CD1c-positive myeloid dendritic cell (primary cell): ENCODE measurements around the gene POP4.

Experiments used
- DNase-seq: peaks from one replicate; pipeline ENCODE4 v3.0.0-alpha.2; 2016; ENCODE audit errors: extremely low spot score

POP4 gene

GRCh38 chr19:29629836-29630534, 23.9 kb downstream of the POP4 start:
- no peak for DNase-seq

DNA sequence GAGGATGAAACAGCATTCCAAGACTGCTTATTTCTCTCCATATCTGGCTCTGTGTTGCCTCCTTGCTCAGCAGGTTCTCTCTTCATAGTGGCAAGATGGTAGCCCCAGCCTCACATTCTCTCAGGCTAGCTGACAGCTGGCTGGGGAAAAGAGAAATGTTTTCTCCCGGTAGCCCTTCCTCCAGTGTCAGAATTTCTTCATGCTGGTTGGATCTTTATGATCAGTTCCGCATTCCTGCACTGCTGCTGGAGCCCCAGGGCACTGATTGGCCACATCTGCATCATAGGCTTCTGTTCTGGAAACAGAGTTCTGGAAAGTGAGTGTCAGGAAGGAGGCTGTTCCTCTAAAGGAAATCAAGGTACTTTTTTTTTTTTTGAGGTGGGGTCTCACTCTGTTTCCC, 24.6 kb downstream of the POP4 start:
- DNase-seq = no peak

DNA sequence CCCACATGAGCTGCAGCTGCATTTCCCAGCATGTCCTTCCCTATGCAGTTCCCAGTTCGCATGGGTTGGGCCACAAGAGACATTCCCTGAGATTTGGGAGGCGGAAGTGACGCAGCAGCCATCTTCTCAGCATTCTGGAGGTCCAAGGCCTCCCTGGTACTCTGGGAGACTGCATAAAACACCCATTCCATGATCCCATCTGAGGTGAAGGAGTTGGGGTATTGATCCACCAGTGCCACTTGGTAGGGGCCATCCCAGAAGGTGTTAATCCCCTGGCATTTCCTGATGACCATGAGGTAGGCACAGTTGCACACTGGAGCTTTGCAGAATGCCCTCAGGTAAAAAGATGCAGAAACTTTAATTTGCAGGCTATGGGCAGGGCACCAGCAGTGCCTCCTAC, 25.4 kb downstream of the POP4 start:
- no peak for DNase-seq

- no peak for DNase-seq
Observed at GRCh38 chr19:29634002-29634401, 27.9 kb downstream of the POP4 start.

DNA sequence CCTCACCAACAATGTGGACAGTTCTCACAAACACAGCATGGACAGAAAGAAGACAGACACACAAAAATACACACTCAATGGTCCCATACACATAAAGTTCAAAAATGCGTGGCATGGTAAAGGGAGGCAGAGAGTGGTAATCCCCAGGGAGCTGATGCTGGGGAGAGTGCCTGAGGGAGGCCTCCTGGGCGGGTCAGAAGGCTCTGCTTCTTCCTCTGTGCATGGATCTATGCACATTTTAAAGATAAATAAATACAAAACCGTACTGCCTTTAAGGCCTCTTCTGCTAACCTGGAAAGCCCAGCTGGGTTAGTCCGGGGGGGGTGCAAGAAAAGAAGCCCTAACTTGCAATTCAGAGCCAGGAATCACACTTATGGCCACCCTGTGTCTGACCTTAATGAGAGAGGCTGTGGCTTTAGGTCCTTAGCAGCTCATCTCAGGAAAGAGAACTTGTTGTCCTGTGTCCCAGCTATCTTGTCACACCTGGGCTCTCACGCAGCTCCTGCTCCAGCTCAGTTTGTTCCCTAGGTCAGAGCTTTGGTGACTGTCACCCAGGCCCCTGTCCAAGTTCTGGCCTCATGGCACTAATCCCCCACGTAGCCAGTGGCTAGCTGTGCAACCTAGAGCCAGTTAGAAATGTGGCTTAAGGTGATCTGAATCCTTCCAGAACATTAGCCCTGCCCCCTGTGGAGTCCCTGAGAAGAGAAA, 28.5 kb downstream of the POP4 start:
- DNase-seq = no peak

DNA sequence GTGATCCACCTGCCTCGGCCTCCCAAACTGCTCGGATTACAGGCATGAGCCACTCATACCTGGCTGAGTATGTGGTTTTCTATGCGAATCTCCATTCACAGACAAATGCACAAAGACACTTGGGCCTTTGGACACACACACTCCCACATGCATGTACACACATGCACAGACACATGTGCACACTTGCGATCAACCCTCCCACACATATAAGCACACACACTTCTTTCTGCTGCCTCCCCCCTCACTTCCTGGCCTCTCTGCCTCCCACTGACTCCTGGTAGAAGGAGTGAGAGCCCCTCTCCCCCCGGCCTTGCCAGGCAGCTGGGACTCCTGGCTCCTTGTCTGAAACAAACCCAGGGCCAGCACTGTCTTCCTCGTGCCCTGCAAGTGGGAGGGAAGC, 29.9 kb downstream of the POP4 start:
- no peak for DNase-seq

GRCh38 chr19:29636553-29637360, 30.7 kb downstream of the POP4 start:
- DNase-seq = no peak

- DNase-seq = no peak
Observed at GRCh38 chr19:29639086-29639485, 33.0 kb downstream of the POP4 start.

DNA sequence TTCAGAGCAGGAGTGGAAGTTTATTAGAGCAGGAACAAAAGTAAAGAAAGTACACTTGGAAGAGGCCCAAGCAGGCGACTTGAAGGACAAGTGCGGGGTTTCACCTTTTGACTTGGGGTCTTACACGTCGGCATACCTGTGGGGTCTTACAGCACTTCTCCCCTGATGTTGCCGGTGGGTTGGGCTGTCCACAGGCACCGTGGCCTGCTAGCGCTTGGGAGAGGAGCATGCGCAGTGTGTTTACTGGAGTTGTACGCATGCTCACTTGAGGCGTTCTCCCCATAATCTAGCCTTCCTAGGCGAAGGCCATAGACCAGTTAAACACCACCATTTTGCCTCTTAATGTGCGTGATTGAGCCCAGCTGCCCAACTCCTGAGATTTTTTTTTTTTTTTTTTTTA, 34.1 kb downstream of the POP4 start:
- DNase-seq = no peak

DNA sequence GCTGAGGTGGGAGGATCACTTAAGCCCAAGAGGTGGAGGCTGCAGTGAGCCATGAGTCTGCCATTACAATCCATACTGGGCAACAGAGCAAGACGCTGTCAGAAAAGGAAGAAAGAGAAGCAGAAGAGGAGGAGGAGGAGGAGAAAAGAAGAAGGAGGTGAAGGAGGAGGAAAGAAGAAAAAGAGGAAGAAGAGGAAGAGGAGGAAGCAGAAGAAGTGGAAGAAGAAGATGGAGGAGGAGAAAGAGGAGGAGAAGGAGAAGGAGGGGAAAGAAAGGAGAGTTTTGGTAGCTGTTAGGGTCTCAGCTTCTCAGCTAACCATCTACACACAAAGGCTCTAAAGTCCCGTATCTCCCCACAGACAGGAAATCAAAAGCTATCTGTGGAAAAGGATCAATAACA, 35.5 kb downstream of the POP4 start:
- DNase-seq = no peak

- no peak for DNase-seq
Observed at GRCh38 chr19:29643361-29643935, 37.4 kb downstream of the POP4 start.

DNA sequence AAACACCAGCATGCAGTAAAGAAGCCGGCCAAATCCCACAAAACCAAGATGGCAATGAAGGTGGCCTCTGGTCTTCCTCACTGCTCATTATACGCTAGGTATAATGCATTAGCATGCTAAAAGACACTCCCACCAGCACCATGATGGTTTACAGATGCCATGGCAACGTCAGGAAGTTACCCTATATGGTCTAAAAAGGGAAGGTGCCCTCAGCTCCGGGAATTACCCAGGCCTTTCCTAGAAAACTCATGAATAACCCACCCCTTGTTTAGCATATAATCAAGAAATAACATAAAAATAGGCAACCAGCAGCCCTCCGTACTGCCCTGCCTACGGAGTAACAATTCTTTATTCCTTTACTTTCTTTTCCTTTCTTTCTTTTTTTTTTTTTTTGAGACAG, 38.1 kb downstream of the POP4 start:
- no peak for DNase-seq

DNA sequence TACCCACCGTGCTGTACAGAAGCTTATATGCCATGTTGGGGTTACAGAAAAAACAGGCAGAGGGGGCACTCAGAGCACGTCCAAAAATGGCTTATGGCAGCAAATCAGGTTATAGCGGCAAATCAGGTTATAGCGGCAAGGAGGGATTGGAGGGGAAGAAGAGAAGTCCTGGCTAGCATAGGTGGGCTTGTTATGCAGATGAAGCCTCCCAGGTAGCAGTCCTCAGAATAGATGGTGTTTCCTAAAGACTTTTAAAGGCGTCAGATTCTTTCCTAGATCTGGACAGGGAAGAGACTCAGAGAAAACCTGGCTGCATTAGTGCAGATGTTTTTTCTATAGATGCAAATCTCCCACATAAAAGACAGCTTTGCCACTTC, 39.4 kb downstream of the POP4 start:
- DNase-seq = no peak

GRCh38 chr19:29645911-29646310, 39.8 kb downstream of the POP4 start:
- peak; percentile 25 for DNase-seq

DNA sequence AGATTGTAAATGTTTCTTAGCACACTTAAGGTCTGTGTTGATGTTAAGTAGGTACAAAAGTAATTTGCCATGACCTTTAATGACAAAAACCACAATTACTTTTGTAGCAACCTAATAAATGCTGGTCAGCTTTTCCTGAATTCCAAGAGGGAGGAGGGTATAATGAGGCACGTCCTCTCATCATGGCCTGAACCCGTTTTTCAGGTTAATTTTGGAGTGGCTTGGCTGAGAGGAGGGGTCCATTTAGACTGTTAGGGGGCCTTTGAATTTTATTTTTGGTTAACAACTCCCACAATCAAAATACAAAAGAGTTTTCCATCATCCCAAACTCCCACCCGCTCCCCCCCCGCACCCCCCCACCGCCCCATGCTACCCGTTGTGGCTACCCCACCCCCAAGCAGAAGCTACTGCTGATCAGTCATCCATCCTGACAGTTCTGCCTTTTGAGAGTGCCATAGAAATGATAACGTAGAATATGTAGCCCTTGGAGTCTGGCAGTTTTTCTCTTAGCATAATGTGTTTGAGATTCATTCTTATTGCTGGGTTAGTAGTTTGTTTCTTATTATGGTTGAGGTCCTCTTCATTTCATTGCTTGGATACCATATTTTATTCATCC, 44.8 kb downstream of the POP4 start:
- no peak for DNase-seq

GRCh38 chr19:29651622-29652394, 45.7 kb downstream of the POP4 start:
- no peak for DNase-seq

DNA sequence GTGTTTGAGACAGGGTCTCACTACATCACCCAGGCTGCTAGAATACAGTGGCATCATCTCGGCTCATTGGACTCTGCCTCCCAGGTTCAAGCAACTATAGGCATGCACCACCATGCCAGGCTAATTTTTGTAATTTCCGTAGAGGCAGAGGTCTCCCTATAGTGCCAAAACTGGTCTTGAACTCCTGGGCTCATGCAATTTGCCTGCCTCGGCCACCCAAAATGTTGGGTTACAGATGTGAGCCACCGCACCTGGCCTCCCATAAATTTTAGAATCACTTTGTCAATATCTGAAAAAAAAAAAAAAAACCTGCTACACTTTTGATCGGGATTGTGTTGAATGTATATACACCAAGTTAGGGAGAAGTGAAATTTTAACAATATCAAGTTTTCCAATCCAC, 47.3 kb downstream of the POP4 start:
- no peak for DNase-seq

DNA sequence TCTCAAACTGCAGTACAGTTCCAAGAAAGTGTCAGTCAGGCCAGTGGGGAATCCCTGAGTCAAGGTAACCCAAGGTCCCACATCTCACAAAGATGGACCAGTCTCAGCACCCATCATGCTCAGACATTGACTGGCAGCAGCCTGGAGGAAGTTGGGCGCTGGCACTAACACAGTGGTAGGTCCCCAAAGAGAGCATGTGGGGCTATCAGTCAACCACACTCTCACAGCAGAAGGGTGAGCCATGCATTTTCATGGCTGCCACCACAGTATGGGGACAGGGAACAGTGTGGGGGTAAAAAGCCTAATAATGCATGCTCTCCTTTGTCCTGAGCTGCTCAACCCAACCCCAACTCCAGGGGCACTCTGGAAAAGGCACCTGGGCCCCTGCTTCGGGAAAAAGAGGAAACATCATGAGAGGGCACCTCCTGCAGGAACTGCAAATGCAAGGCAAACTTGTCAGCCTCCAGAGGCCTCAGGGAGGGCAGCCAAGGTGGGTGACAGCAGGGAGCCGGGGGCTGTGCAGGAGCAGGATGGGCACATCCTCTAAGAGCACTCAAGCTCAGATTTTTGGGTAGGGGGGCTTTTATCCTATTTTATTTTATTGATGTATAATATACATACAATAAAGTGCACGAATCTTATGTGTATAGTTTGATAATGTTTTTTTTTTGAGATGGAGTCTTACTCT, 49.7 kb downstream of the POP4 start:
- DNase-seq = no peak

GRCh38 chr19:29658221-29658991, 52.3 kb downstream of the POP4 start:
- DNase-seq = no peak

GRCh38 chr19:29660835-29661234, 54.8 kb downstream of the POP4 start:
- DNase-seq = no peak
